ENCODE results near the gene PTPRK. TPM values are rescaled to one million over a fixed set of nuclear protein-coding genes. Genes with fewer than 3 reads are reported as not detected.

PTPRK gene
- total and polyA plus RNA-seq, 2 donors (not counting 1 experiment from before 2014, with no cell fraction given), result 19.4 to 75.5 TPM

GRCh38 chr6:128512296-128512695 lies 8.1 kb downstream of the PTPRK start:
- Histone ChIP-seq H3K36me3 (ENCODE audit: control insufficient read depth, insufficient read depth, low read length) (no peaks in the 10 kb centered on the region), H3K27me3 (ENCODE audit: control insufficient read depth, insufficient read depth, low read length) (no peaks in the 10 kb centered on the region), H3K9me3 (ENCODE audit: control insufficient read depth, insufficient read depth, low read depth, low read length) (no peaks in the 10 kb centered on the region), H3K79me2 (ENCODE audit: control insufficient read depth, insufficient read depth, low read length) (peaks cover 60% of the 10 kb centered on the region), H3K4me1 (ENCODE audit: control insufficient read depth, extremely low read depth, insufficient read depth, low read length) (peaks cover 31% of the 10 kb centered on the region), H4K20me1 (ENCODE audit: control insufficient read depth, extremely low read depth, insufficient read depth, low read length) (peaks cover 2% of the 10 kb centered on the region), H3K9ac (ENCODE audit: insufficient read depth, low read length) (no peak overlapping the region), H2AFZ (ENCODE audit: low read length) (no peak overlapping the region), H3K4me3 (replicated peaks in 1 of 4; ENCODE audit: control extremely low read depth in 1 of 4, insufficient read depth in 1 of 4, low read depth in 3 of 4, low read length in 4 of 4) (no peak overlapping the region), H3K27ac (ENCODE audit: insufficient read depth, low read length) (no peak overlapping the region), H3K4me2 (ENCODE audit: extremely low read depth, insufficient read depth, low read length) (no peak overlapping the region)
- no peak for TF ChIP-seq CTCF (conservative IDR thresholded peaks at IDR 0.05 in 1 of 2, IDR thresholded peaks at IDR 0.05 in 1 of 2; ENCODE audit: low read depth in 1 of 2, low read length in 2 of 2)
- no peak for TF ChIP-seq EZH2 (IDR thresholded peaks at IDR 0.05; ENCODE audit: low read length, missing control alignments)
- no peak for DNase-seq (ENCODE audit: low read depth in 2 of 2)

GRCh38 chr6:128511506-128511905 lies 8.9 kb downstream of the PTPRK start:
- Histone ChIP-seq H3K9me3 (ENCODE audit: control insufficient read depth, insufficient read depth, low read depth, low read length) (no peaks in the 10 kb centered on the region), H3K4me1 (ENCODE audit: control insufficient read depth, extremely low read depth, insufficient read depth, low read length) (peaks cover 24% of the 10 kb centered on the region), H3K79me2 (ENCODE audit: control insufficient read depth, insufficient read depth, low read length) (peaks cover 52% of the 10 kb centered on the region), H3K9ac (ENCODE audit: insufficient read depth, low read length) (no peak overlapping the region), H3K4me2 (ENCODE audit: extremely low read depth, insufficient read depth, low read length) (peak overlapping the region; percentile 56), H4K20me1 (ENCODE audit: control insufficient read depth, extremely low read depth, insufficient read depth, low read length) (peaks cover 2% of the 10 kb centered on the region), H3K27ac (ENCODE audit: insufficient read depth, low read length) (no peak overlapping the region), H3K4me3 (replicated peaks in 1 of 4; ENCODE audit: control extremely low read depth in 1 of 4, insufficient read depth in 1 of 4, low read depth in 3 of 4, low read length in 4 of 4) (no peak overlapping the region), H3K27me3 (ENCODE audit: control insufficient read depth, insufficient read depth, low read length) (no peaks in the 10 kb centered on the region), H2AFZ (ENCODE audit: low read length) (no peak overlapping the region), H3K36me3 (ENCODE audit: control insufficient read depth, insufficient read depth, low read length) (no peaks in the 10 kb centered on the region)
- TF ChIP-seq CTCF (conservative IDR thresholded peaks at IDR 0.05 in 1 of 2, IDR thresholded peaks at IDR 0.05 in 1 of 2; ENCODE audit: low read depth in 1 of 2, low read length in 2 of 2), result no peak
- no peak for TF ChIP-seq EZH2 (IDR thresholded peaks at IDR 0.05; ENCODE audit: low read length, missing control alignments)
- DNase-seq (ENCODE audit: low read depth in 2 of 2), result peak; percentile 64 to 74

GRCh38 chr6:128509709-128510108 lies 10.7 kb downstream of the PTPRK start:
- no peaks in the 10 kb centered on the region for H4K20me1 ChIP-seq (ENCODE audit: control insufficient read depth, extremely low read depth, insufficient read depth, low read length)
- H3K9me3 ChIP-seq (ENCODE audit: control insufficient read depth, insufficient read depth, low read depth, low read length), result no peaks in the 10 kb centered on the region
- H3K4me2 ChIP-seq (ENCODE audit: extremely low read depth, insufficient read depth, low read length), result no peak overlapping the region
- peak overlapping the region; percentile 10 for H3K27ac ChIP-seq (ENCODE audit: insufficient read depth, low read length)
- peaks cover 14% of the 10 kb centered on the region for H3K4me1 ChIP-seq (ENCODE audit: control insufficient read depth, extremely low read depth, insufficient read depth, low read length)
- H3K27me3 ChIP-seq (ENCODE audit: control insufficient read depth, insufficient read depth, low read length), result no peaks in the 10 kb centered on the region
- no peak overlapping the region for H2AFZ ChIP-seq (ENCODE audit: low read length)
- H3K36me3 ChIP-seq (ENCODE audit: control insufficient read depth, insufficient read depth, low read length), result no peaks in the 10 kb centered on the region
- peaks cover 42% of the 10 kb centered on the region for H3K79me2 ChIP-seq (ENCODE audit: control insufficient read depth, insufficient read depth, low read length)
- H3K9ac ChIP-seq (ENCODE audit: insufficient read depth, low read length), result no peak overlapping the region
- DNase-seq (ENCODE audit: low read depth in 2 of 2), result no peak
- TF ChIP-seq EZH2 (IDR thresholded peaks at IDR 0.05; ENCODE audit: low read length, missing control alignments), result no peak
- no peak for TF ChIP-seq CTCF (conservative IDR thresholded peaks at IDR 0.05 in 1 of 2, IDR thresholded peaks at IDR 0.05 in 1 of 2; ENCODE audit: low read depth in 1 of 2, low read length in 2 of 2)
- no peak overlapping the region for H3K4me3 ChIP-seq (replicated peaks in 1 of 4; ENCODE audit: control extremely low read depth in 1 of 4, insufficient read depth in 1 of 4, low read depth in 3 of 4, low read length in 4 of 4)

All from fibroblast of lung (primary cell).